Transverse colon (tissue), 4 donors: Measurements from ENCODE around the gene AKAP6.

Source experiments
- EP300 ChIP-seq: sonication (generic); formaldehyde crosslinking; IDR thresholded peaks from one replicate; pipeline ENCODE4 v1.6.1; 2017; ENCODE audit warnings: antibody characterized with exemption, low read depth
- POLR2A ChIP-seq: fragments of 450-650 bp; IDR thresholded peaks from one replicate; pipeline ENCODE4 v1.6.1; 2016; ENCODE audit warnings: antibody characterized with exemption, mild to moderate bottlenecking, moderate library complexity
- POLR2AphosphoS5 ChIP-seq, 3 donors: sonication (generic); formaldehyde crosslinking; IDR thresholded peaks; one replicate each; pipeline ENCODE4 v1.6.1; 2016; ENCODE audit warnings: antibody characterized with exemption in 3 of 3
- TF ChIP-seq, protein P1 (sequence below), 5 experiments: fragments of 200-600 bp in 3 of 5; fragments of 450-650 bp in 2 of 5; sonication (generic) in 3 of 5; IDR thresholded peaks; 1 replicate in 2 of 5; 2 replicates in 3 of 5; pipeline ENCODE4 v1.5.1; 2016 to 2017; ENCODE audit warnings: antibody characterized with exemption in 5 of 5, inconsistent platforms in 3 of 5, mild to moderate bottlenecking in 2 of 5, moderate library complexity in 1 of 5

DNA sequence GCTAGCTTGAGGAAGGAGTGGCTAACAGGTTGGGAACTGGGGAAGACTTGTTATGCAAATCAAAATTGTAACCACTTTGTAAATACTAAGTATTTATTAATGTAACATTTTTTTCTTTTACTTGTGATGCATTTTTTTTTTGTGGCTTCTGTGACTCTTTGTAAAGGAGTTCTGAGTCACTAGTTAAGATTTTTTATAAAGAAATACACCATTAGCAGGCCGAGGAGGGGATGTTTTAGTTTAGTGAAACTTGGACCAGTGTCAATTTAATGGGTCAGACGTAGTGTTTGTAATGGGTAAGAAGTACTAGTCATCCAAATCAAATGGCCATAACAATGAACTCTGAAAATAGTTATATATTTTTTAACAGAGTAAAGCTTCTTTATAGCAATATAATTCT, 43.1 kb downstream of the AKAP6 start:
- TF ChIP-seq, protein P1, sequence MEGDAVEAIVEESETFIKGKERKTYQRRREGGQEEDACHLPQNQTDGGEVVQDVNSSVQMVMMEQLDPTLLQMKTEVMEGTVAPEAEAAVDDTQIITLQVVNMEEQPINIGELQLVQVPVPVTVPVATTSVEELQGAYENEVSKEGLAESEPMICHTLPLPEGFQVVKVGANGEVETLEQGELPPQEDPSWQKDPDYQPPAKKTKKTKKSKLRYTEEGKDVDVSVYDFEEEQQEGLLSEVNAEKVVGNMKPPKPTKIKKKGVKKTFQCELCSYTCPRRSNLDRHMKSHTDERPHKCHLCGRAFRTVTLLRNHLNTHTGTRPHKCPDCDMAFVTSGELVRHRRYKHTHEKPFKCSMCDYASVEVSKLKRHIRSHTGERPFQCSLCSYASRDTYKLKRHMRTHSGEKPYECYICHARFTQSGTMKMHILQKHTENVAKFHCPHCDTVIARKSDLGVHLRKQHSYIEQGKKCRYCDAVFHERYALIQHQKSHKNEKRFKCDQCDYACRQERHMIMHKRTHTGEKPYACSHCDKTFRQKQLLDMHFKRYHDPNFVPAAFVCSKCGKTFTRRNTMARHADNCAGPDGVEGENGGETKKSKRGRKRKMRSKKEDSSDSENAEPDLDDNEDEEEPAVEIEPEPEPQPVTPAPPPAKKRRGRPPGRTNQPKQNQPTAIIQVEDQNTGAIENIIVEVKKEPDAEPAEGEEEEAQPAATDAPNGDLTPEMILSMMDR (IDR thresholded peaks at IDR 0.05), result no peak
- TF ChIP-seq POLR2AphosphoS5 (IDR thresholded peaks at IDR 0.05) (no peak), EP300 (no peak), POLR2A (no peak)
